ENCODE results near the gene C19orf67.

Gene C19orf67

DNA sequence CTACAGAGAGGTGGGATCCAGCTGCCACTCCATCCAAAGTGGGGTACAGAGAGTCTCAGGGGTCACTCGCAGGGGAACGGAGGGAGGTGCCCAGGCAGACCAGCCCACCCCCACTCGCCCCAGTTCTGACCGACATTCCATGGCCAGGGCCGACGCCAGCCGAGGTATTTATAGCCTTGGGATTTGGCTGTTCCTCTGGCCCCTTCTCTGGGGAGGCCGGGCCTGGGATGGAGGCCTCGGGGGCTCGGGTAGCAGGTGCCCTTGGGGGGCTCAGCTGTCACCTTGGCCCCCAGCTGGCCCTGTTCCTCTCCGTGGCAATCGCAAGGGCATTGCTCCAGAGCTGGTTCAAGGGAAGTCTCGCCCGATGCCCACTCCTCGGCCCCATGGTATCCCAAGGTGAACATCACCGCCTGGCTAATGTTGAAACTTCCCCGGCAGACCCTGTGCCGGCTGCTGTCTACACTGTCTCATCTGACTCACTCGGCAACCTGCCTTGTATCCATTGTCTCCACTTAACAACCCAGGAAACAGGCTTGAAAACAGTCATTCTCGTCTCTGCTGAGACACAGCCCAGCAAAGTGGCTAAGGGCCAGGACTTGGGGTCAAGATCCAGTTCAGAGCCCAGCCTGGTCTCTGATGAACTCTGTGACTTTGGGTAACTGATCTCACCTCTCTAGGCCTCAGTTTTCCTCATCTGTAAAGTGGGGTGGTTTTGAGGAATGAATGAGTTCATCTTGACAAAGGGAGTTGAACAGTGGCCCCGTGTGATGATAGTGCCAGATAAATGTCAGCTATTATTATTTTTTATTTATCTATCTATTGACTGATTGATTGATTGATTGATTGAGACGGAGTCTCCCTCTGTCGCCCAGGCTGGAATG lies 22.2 kb upstream of the C19orf67 start:
- no peak for DNase-seq (ENCODE audit: extremely low read depth, low read depth)
- TF ChIP-seq, protein P1, sequence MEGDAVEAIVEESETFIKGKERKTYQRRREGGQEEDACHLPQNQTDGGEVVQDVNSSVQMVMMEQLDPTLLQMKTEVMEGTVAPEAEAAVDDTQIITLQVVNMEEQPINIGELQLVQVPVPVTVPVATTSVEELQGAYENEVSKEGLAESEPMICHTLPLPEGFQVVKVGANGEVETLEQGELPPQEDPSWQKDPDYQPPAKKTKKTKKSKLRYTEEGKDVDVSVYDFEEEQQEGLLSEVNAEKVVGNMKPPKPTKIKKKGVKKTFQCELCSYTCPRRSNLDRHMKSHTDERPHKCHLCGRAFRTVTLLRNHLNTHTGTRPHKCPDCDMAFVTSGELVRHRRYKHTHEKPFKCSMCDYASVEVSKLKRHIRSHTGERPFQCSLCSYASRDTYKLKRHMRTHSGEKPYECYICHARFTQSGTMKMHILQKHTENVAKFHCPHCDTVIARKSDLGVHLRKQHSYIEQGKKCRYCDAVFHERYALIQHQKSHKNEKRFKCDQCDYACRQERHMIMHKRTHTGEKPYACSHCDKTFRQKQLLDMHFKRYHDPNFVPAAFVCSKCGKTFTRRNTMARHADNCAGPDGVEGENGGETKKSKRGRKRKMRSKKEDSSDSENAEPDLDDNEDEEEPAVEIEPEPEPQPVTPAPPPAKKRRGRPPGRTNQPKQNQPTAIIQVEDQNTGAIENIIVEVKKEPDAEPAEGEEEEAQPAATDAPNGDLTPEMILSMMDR (IDR thresholded peaks at IDR 0.05; ENCODE audit: low read depth, low read length) = no peak

DNA sequence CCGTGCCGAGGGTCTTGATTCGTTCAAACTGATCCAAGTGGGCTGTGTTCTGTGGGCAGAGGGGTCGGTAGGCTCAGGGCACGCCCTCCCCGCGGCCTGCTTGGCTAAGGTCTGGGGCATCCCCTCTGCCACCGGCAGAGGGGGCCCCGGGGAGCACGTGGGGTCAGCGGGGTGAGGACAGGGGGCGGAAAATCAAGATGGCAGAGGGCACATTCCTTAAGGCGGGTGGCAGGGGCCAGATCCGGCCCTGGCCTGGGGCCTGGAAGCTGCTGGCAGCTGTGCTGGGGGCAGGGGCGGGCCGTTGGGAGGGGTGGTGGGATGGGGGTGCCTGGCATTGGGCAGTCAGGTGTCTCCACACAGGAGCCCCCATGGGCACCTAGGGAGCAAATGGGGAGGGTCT lies 21.3 kb upstream of the C19orf67 start:
- TF ChIP-seq, protein P1 (IDR thresholded peaks at IDR 0.05; ENCODE audit: low read depth, low read length) = no peak
- no peak for DNase-seq (ENCODE audit: extremely low read depth, low read depth)

DNA sequence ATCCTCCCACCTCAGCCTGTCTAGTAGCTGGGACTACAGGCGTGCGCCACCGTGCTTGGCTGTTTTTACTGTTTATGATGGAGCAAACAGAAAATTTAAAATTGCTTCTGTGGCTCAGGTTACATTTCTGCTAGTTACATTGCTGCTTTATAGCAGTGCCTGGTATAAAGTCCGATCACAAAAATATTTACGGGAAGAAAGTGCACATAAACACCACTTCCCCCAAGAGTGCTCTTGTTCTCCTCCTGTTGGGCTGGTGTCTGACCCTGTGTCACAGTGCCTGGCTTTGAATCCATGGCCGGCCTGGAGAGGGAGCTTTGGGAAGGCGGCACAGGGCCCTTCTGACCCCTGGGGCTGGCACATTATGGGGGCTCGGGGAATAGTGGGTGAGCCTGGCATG lies 20.1 kb upstream of the C19orf67 start:
- TF ChIP-seq, protein P1 (IDR thresholded peaks at IDR 0.05; ENCODE audit: low read depth, low read length) = no peak
- DNase-seq (ENCODE audit: extremely low read depth, low read depth) = no peak

DNA sequence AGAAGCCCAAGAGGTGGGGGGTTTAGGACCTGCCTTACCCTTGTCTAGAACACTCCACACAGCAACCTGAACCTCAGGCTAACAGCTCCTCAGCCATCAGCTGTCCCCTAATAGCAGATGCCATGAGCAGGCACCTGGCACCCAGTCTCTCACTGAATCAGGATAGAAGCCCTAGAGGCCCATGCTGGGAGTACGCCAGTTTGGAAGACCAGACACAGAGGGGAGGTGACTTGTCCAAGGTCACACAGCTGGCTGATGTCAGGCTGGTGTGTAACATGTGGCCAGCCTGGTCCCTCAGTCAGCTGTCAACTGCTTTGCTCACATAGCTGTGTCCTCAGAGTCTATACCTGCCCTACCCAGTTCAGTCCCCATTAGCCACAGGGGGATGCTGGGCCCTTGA lies 17.7 kb upstream of the C19orf67 start:
- TF ChIP-seq, protein P1 (IDR thresholded peaks at IDR 0.05; ENCODE audit: low read depth, low read length) = no peak
- DNase-seq (ENCODE audit: extremely low read depth, low read depth) = no peak

DNA sequence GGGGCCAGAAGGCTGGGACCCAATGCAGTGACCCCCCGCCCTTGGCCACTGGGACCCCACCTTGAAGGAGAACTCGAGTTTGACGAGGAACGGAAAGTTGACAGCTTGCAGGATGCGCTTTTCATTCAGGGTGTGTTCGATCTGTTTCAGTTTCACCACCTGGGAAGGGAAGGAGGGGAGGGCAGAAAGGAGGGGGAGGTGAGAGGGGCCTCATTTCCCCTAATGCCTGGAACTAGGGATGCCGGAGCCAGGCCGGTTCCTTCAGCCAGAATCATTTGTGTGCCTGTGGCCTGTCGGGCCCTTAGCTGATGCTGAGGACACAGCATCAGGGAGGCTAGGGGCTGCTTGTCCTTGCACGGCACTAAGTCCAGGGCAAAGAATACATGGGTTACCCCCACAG lies 17.2 kb upstream of the C19orf67 start:
- TF ChIP-seq, protein P1 (IDR thresholded peaks at IDR 0.05; ENCODE audit: low read depth, low read length) = no peak
- no peak for DNase-seq (ENCODE audit: extremely low read depth, low read depth)

DNA sequence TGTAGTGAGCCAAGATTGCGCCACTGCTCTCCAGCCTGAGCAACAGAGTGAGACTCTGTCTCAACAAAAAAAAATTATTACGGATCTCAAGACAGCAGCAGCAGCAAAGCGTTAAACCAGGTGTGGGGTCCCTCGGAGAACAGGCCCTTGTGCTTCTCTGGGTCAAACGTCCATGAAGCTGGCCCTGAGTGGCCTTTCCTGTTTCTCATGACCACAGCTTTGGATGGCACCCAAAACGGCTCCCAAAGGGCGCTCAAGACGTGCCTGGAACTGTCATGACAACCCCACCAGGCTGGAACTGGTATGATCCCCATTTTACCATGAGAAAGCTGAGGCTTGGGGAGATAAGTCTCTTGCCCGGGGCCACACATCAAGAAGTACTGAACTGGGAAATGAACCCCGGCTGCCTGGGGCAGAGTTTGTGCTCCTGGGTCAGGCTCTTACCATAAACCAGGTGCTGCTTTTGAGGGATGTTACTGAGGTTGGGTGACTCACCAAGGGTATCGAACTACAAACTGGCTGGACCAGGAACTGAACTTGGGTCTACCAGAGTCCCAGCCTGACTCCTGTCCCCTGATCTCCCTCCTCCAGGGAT lies 16.6 kb upstream of the C19orf67 start:
- no peak for DNase-seq (ENCODE audit: extremely low read depth, low read depth)
- TF ChIP-seq, protein P1 (IDR thresholded peaks at IDR 0.05; ENCODE audit: low read depth, low read length) = no peak

DNA sequence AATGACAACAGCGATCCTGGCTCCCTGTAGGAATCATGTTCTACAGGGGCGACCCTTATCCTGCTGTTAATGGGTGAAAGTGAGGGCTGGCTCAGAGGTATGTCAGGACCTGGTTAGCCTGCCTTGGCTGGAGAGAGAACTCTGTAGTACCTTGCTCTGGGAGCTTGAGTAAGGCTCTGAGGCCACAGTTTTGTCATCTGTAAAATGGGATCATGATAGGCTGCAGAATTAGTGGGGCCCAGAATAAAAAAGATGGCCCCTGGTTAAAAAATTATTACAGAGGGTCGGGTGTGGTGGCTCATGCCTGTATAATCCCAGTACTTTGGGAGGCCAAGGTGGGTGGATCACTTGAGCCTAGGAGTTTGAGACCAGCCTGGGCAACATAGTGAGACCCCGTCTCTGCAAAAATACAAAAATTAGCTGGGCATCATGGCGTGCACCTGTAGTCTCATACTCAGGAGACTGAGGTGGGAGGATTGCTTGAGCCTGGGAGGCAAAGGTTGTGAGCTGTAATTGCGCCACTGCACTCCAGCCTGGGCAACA lies 15.5 kb upstream of the C19orf67 start:
- DNase-seq (ENCODE audit: extremely low read depth, low read depth) = no peak
- TF ChIP-seq, protein P1 (IDR thresholded peaks at IDR 0.05; ENCODE audit: low read depth, low read length) = no peak
